HG02588 (cell line): ENCODE results near the gene TNFSF10.

Source experiments
- ATAC-seq: cut with Tn5 transposase; IDR thresholded peaks from one replicate; pipeline ENCODE4 v1.9.1; 2021; ENCODE audit warnings: mild to moderate bottlenecking, moderate library complexity; ENCODE audit not compliant: unreplicated experiment

TNFSF10 gene

DNA sequence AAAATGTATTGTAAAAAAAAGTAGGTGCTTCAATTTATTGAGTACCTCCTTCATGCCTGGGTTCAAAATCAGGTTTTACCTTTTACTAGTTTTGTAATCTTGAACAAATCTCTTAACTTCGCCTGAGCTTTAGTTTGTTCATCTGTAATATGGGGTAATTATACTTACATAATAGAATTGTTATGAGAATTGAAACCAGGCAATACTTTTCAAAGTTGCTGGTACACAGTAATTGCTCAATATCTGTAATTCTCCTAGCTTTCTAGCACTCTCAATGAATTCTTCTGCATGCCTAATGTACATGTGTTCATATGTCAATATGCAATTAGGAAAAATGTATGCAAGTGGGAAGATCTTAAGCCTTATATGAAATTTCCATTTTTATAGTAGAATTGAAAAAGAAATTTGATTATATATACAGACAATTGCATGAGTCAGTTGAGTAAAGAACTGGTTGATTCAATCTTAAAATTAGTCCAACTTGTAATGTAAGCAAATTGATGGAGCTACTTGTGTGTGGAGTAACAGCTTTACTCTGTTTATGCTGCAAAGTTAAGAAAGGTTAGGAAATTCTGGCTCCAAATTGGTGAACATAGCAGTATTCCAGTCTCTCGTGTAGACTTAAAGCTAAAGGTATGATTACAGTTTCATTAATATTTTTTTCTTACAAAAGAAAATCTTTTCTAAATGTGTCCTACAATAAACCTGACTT, 4.1 kb downstream of the TNFSF10 start:
- ATAC-seq: no peak

DNA sequence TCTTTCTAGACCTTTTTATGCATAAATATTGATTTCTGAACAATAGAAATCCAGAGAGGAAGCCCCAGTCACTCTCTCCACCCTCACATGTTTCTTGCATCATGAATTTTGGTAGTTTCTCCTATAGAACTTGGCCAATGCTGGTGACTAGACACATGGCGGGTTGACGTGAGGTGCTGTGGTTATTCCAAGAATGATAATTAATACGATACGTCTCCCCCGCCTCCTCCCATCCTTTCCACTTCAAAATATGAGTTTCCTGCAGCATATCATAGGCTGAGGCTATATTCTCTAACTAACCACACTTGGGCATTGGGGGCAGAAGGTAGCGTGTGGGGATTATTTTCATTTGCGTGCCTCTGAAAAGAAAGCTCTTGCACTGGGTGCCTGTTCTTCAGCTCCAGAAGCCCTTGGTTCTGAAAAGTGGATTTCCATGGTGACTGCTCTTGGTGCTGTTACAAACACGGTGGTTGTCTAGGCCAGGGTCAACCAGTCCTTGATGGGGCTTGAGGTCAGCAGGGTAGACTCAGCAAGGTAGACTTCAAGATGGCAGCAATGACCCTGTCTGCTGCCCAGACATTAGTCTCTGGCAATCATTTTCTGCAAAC, 5.3 kb downstream of the TNFSF10 start:
- no peak for ATAC-seq

DNA sequence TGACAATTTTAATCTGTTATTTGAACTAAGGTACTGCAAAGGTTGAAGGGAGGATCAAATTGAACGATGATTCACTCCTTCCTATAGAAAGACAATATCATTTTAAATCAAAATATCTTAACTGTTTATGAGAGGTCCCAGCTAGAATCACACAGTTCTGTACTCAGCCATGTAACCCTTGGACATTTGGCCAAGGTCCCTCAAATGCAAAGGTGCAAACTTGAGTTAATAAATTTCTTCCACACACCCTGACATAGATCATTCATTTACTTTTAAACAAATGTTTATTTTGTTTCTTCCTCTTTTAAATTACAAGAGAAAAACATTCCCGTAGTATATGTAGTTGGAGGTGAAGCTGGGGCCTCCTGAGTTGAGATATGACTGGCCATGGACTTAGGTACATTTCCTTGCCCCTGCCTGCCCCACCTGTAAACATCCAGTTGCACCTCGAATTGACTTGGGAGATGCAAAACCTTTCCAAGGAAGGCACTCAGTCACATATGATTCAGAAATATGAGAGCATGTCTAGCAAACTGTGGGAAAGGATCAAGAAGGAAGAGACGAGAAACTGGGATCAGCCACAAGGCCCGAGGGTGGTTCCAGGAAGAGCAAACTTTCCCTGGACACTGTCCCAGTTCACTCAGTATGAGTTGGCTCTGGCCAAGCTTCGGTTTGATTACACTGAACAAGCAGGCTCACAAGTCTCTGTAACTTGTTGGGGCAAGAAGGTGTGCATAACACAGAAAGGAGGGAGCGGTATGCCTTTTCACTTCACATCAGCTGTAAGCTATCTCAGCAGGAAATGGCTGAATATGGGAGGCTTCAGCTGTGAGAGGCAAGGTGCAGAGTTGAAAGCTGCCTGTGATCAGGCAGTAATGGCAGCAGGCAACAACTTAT, 6.7 kb downstream of the TNFSF10 start:
- no peak for ATAC-seq

DNA sequence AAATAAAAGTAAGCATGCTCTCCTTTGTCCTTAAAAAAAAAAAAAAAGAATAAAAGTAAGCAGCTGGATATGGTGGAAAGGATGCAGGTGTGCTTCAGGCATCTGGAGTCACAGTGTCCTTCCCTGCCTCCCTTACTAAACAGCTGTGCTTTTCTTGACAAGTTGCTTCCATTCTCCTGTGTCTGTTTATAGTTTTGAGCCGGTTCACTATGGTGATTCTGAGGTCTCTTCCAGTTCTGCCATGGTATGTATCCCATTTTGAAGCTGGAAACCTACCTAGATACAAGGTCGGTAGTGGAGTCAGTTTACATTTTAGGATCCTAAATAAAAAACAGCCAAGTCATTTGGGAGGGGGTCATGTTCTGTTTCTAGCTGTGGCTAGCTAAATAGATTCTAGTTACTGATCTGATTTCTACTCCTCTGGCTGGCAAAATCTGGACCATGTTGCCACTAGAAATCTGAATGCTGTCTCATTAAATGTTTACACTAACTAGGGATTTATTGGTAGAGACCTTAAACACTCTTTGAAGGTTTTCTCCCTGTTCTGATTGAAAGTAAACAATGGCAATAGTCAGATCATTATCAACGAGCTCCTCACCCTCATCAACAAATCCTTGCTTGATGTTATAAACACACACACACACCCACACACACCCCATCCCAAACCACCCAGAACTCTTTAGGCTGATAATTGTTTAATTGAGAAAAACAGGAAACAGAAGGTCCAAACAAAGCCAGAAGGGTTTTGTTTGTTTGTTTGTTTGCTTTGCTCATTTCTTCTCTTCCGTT, 7.9 kb downstream of the TNFSF10 start:
- no peak for ATAC-seq

DNA sequence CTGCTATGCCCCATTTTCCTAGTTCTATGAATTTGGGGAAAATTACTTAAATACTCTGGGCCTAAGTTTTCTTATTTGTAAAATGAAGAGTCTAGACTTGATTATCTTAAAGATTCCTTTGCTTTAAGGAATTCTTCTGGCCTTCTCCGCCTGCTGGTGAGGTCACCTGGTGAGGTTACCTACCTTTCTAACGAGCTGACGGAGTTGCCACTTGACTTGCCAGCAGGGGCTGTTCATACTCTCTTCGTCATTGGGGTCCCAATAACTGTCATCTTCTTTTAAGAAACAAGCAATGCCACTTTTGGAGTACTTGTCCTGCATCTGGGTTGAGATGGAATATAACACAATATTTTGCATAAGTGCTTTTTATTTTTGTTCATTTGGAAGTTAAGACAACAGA, 8.6 kb downstream of the TNFSF10 start:
- no peak for ATAC-seq

DNA sequence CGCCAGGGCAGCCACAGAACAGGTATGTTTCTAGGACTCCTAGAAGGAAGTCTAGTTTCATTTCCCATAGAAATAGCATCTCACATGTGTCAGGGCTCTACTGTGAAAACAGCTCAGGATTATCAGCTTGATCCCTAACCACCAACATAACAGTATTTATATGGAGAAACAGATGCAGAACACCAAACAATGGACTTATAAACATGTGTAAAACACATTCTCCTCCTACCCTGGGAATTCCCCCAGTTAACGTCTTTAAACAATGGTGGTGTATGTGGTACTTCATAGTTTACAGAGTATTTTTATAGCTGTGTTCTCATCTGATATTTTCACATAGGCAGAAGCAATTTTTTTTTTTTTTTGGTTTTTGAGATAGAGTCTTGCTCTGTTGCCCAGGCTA, 9.7 kb downstream of the TNFSF10 start:
- no peak for ATAC-seq

DNA sequence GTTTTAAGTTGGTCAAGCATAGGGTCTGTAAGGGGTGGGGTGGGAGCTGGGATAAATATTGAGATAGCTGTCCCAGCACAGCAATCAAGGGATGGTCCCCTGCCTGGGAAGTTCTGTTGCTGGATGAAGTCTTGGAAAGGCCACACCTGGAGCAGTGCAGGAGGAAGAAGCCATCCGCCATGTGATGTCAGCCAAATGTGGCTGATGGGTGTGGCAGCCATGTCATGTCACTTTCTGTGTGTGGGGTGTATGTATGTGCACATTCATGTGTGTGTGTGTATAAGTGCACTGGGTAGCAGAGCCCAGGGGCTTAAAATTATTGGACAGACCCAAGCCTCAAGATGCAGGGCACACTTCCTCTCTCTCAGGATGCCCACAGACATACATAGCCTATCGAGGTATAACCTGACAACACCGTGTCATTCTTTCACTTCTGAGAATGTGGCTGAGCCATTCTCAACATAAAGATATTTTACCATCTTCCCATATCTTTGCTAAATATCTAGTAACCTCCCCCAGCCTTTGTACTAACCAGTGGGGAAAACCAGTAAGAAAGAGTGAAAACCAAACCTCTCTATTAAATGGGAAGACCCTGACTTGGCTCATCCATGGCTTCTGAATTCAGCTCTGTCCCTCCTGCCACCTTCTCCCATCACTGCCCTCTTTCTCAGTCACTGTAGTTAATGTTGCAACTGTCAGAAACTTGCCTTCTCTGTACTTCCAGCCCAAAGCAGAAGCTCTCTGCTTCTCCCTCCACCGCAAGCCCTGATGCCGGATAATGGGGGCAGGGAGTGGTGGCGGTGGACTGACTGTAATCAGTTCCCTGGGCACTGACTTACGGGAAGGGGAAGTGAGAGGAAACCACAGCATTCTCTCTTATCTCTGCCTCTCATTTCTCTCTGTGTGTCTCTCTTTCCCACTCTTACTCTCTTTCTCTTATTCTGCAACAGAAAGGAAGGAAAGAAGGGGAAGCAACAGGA, 11.2 kb downstream of the TNFSF10 start:
- ATAC-seq: peak; percentile 77

DNA sequence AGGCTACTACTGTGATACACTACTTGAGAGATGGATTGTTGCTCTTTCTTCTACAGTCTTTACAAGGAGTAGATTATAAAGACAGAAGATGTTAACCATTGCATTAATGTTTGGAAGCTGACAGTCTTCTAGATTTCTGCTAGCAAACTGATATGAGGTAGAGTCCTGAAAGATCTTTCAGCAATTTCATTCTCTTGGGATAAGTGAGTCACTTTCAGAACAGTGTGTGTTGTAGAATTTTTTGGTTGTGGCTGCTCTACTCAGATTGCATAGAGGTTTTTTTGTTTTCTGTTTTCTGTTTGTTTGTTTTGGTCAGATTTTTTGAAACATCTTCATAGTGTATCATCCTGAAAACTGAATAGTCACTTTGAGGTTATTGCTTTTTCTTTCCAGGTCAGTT, 17.1 kb downstream of the TNFSF10 start:
- ATAC-seq: no peak

DNA sequence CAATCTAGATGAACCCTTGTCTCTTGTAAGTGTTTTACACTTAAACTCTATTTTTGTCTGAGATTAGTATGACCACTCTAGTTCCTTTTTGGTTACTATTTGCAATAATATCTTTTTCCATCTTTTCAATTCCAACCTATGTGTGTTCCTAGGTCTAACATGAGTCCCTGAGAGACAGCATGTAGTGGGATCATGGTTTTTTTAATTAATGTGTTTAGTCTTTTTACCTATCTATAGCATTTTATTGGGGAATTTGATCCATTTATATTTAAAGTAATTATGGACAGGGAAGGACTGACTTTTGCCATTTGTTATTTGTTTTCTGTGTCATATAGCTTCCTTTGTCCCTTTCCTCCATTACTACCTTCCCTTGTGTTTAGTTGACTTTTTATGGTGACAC, 21.7 kb downstream of the TNFSF10 start:
- no peak for ATAC-seq

DNA sequence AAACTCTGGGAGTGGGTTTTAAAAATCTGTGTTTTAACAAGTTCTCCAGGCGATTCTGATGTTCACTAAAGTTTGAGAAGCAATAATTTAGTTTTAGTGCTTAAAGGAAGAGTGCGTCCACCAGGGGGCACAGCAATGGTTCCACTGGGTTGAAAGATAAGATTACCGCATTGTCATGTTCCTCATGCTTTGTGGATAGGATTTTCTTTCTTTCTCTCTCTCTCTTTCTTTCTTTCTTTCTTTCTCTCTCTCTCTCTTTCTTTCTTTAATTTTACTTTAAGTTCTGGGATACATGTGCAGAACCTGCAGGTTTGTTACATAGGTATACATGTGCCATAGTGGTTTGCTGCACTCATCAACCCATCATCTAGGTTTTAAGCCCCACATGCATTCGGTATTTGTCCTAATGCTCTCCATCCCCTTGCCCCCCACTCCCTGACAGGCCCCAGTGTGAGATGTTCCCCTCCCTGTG, 33.0 kb downstream of the TNFSF10 start:
- peak; percentile 57 for ATAC-seq

DNA sequence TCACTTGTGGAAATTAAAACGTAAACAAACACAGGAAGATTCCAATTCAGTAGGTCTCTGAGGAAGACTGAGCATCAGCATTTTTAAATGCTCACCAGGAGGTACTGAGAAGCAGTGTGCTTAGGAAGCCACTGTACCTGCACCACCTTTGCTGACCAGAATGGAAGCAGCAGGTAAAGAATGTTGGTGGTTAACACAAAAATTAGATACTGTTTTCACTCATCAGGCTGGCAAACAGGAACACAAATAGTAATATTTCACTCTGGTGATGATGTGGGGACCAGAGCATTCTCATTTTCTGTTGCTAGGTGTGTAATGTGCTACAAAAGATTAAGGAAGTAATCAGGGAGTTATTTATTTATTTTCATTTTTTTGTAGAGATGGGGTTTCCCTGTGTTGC, 45.1 kb downstream of the TNFSF10 start:
- no peak for ATAC-seq

DNA sequence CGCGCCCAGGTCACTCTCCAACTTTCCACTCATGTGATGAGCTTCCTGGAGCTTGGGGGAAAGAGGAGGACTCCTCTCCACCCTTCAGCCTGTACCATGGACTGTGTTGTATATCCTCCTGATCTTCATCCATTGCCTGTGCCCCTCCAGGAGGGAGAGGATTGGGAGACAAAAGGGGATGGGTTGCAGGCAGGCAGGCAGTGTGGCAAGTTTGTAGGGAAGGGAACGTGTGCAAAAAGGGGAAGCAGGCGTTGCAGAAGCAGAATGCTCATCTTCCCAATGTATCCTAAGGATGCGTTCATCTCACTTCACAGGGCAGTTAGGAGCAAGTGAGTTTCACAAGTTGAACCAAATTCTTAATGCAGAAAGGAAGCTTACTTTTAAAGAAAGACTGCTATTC, 46.9 kb downstream of the TNFSF10 start:
- no peak for ATAC-seq

DNA sequence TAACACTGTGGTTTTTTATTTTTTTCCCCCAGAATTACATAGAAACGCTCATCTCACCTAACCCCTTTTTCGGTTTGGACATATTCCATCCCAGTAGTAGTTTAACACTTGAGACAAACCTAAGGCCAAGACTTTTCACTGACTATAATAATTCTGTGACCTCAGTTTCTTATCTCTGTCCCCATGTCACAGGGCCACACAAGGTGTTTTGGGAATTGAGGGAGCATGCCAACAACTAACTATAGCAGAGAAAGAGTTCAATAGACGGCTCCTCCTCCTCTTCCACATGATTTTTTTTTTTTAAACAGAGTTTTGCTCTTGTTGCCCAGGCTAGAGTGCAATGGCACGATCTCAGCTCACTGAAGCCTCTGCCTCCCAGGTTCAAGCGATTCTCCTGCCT, 47.5 kb downstream of the TNFSF10 start:
- ATAC-seq: no peak

DNA sequence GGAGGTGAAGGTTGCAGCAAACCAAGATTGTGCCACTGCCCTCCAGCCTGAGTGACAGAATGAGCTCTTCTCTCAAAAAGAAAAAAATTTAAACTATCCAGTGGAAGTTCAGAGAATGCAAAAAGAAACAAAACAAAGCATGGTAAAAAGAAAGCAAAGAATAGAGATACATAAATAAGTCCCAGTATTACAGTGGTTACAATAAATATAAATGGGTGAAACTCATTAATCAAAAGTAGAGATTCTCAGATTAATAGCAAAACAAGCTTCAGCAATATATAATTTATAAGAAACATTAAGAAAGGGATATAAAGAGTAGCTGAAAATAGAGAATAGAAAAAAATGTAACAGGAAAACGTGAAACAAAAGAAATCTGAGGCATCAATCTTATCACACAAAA, 51.3 kb downstream of the TNFSF10 start:
- no peak for ATAC-seq

DNA sequence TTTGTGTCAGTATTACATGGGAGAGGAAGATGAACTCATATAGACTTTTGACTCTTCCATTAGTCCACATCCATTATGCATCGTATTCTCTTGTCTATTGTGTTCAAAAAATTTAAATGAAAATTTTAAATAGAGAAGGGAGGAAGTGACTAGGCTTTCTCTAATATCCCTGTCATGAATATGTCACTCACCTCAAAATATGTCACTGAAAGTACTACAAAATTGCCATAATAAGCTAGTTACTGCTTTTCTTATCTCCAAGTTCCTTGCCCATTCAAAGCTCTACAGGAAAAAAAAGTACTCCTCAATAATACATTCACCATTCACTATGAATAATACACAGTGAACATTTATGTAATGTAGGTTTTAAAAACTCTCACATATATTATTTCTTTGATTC, 52.6 kb downstream of the TNFSF10 start:
- ATAC-seq: no peak

DNA sequence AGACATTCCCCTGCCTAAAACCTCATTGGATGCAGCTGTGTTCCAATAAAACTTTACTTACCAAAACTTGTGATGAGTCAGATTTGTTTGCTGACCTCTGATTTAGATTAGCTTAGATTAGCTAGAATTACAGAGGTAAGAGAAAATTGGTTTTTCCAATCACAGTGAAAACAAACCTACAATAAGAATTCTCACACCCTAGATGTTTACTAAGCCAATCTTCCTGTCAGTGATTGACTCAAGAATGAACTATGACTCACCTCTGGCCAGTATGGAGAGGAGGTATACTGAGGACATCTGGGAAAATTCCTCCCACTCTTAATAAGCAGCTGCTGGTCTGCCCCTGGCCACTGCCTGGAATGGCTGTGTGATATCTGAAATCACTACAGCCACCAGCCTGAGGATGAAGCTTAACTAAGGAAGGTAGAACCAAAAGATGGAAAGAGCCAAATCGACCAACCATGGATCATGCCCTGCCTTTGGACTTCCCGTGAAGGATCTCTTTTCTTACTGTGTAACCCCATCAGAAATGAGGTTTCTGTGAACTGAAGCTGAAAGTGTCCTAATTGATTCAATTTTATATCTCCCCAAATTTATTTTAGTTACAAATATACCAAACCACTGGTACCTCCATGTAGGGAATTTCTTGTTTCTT, 55.9 kb downstream of the TNFSF10 start:
- no peak for ATAC-seq

DNA sequence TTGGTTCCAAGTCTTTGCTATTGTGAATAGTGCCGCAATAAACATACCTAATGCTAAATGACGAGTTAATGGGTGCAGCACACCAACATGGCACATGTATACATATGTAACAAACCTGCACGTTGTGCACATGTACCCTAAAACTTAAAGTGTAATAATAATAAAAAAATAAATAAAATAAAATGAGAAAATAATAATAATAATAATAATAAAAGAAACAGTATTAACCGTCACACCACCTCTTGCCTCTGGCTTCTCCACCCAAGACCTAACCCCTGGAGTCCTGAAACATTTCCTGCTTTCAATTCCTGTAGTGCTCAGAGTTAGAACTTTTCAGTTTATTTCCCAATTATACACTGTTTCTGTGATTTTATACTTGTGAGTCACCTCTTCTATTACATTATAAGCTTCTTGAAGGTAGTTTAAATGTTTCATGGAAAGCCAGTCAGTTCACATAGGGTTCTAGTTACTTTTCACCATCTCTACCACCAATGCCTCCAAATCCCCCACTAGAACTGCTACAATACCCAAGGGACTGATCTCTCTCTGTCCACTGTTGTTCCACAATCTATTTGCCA, 56.6 kb downstream of the TNFSF10 start:
- no peak for ATAC-seq

DNA sequence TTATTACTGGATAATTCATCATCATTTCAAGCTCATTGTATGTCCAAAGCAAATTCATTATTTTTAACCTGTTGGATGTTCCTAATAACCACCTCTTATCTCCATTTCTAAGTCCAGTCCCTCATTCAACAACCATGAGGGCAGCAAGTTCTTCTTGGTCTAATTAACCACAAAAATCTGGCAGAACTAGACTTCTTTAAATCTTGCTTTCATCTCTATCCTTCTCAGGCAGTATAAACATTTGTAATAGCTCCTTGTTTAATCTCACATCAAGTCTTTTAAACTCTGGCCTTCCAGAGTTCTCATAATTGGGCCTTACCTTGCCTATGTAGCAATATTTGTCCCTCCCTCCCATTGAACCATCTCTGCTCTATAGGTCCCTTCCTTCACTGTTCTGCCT, 57.9 kb downstream of the TNFSF10 start:
- ATAC-seq: no peak

DNA sequence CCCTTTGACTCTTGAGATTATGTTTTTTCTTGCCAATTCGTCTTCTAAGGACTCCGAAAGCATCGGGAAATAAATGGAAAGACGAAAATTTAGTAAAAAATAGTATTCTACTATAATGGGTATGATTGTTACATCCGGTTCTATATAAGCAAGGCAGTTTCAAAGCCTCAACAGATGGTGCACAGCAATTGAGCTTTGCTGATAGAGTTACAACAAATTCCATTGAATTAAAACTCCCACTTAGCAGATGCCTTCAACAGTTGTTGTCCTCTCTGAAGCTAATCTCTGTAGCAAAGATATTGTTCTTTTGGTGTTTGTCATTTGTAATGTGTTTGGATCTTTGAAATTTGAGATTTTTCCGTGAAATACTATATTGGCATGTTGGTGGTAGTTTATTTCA, 58.9 kb downstream of the TNFSF10 start:
- no peak for ATAC-seq
